NOMO-1 treated with dmso at 0.1 percent for 144 hours (cell line): ENCODE measurements around the gene POF1B.
"Not testable (repeated sequence)": the region's sequence is repeated elsewhere in the genome, so short reads cannot be mapped to it uniquely, and the experiment has no call there.

Experiments used
- DNase-seq: peaks from one replicate; lab custom pipeline; 2025; ENCODE audit not compliant: unreplicated experiment; lab: John Stamatoyannopoulos, UW

Gene POF1B

GRCh38 chrX:85379174-85379907, at the start of gene POF1B:
POF1B (minus strand) TSS chrX:85379665; CDS start chrX:85379454, 211 bp downstream.
- no peak for DNase-seq

GRCh38 chrX:85429066-85429465, 49.6 kb upstream of the POF1B start:
- DNase-seq, result no peak

GRCh38 chrX:85419293-85419692, 39.8 kb upstream of the POF1B start:
- no peak for DNase-seq

- no peak for DNase-seq
Measured at GRCh38 chrX:85391878-85392238, 12.4 kb upstream of the POF1B start.

GRCh38 chrX:85391185-85391877, 11.9 kb upstream of the POF1B start:
- no peak for DNase-seq

GRCh38 chrX:85381602-85382001, 2.1 kb upstream of the POF1B start:
- DNase-seq, result no peak

GRCh38 chrX:85378461-85378860, 1.0 kb downstream of the POF1B start:
- DNase-seq, result no peak

GRCh38 chrX:85375333-85375738, 4.1 kb downstream of the POF1B start:
- DNase-seq, result no peak

GRCh38 chrX:85365370-85365995, 14.0 kb downstream of the POF1B start:
- DNase-seq, result no peak

GRCh38 chrX:85359051-85359450, 20.4 kb downstream of the POF1B start:
- no peak for DNase-seq

- no peak for DNase-seq
Measured at GRCh38 chrX:85345523-85345922, 33.9 kb downstream of the POF1B start.

- DNase-seq, result no peak
Measured at GRCh38 chrX:85327060-85327333, 52.5 kb downstream of the POF1B start.

GRCh38 chrX:85326234-85327059, 53.0 kb downstream of the POF1B start:
- no peak for DNase-seq

GRCh38 chrX:85311348-85311747, 68.1 kb downstream of the POF1B start:
- not testable (repeated sequence) for DNase-seq

GRCh38 chrX:85309717-85310116, 69.7 kb downstream of the POF1B start:
- DNase-seq, result no peak

- no peak for DNase-seq
Measured at GRCh38 chrX:85303544-85303943, 75.9 kb downstream of the POF1B start.

- no peak for DNase-seq
Measured at GRCh38 chrX:85288992-85289723, 90.3 kb downstream of the POF1B start.

GRCh38 chrX:85285286-85285685, 94.2 kb downstream of the POF1B start:
- DNase-seq, result not testable (repeated sequence)

- DNase-seq, result no peak
Measured at GRCh38 chrX:85244450-85245211, 134.8 kb downstream of the POF1B start.
